HepG2 (cell line): ENCODE data around the gene NIT2. TPM values are rescaled to one million over a fixed set of nuclear protein-coding genes. Genes with fewer than 3 reads are reported as not detected.

Source experiments
- CEBPB ChIP-seq: IDR thresholded peaks from 2 replicates; pipeline ENCODE4 v1.6.1; 2011; ENCODE audit warnings: low read depth, low read length, improper control_type of control experiment, borderline replicate concordance
- FIP1L1 ChIP-seq: fragments of 200-400 bp; formaldehyde crosslinking; IDR thresholded peaks from 2 replicates; pipeline ENCODE4 v1.6.1; 2018; ENCODE audit warnings: low read depth, mild to moderate bottlenecking, low read length, moderate library complexity, borderline replicate concordance; ENCODE audit not compliant: insufficient read depth
- FOXK1 ChIP-seq: sonication (generic); formaldehyde crosslinking; IDR thresholded peaks from 2 replicates; pipeline ENCODE4 v1.4.0; 2020; ENCODE audit warnings: low read depth, missing genetic modification reagents, borderline replicate concordance
- HCFC1 ChIP-seq: fragments of 150-350 bp; IDR thresholded peaks from 2 replicates; pipeline ENCODE4 v1.6.1; 2014; ENCODE audit warnings: low read depth, low read length
- HIC2 ChIP-seq: sonication (generic); formaldehyde crosslinking; IDR thresholded peaks from 2 replicates; pipeline ENCODE4 v1.9.0; 2022; ENCODE audit warnings: low read depth, missing genetic modification reagents
- IKZF1 ChIP-seq: fragments of 450-650 bp; IDR thresholded peaks from 2 replicates; pipeline ENCODE4 v1.7.1; 2016
- IRF1 ChIP-seq: sonication (generic); formaldehyde crosslinking; IDR thresholded peaks from 2 replicates; pipeline ENCODE4 v1.4.0; 2020; ENCODE audit warnings: low read depth, mild to moderate bottlenecking, missing genetic modification reagents
- MBNL3 ChIP-seq: fragments of 250-450 bp; sonication (Bioruptor Pico); conservative IDR thresholded peaks from 2 replicates; pipeline ENCODE4 v1.8.0; 2022; ENCODE audit warnings: mild to moderate bottlenecking, inconsistent platforms
- MLXIP ChIP-seq: sonication (generic); formaldehyde crosslinking; IDR thresholded peaks from 2 replicates; pipeline ENCODE4 v1.9.0; 2021; ENCODE audit warnings: missing genetic modification reagents, borderline replicate concordance
- NR2C2 ChIP-seq: sonication (generic); formaldehyde crosslinking; IDR thresholded peaks from 2 replicates; pipeline ENCODE4 v1.4.0; 2020; ENCODE audit warnings: missing genetic modification reagents, mild to moderate bottlenecking, moderate library complexity, borderline replicate concordance
- PAF1 ChIP-seq: IDR thresholded peaks from 2 replicates; pipeline ENCODE4 v1.6.1; 2016; ENCODE audit warnings: missing genetic modification reagents, missing compliant biosample characterization
- ZNF136 ChIP-seq: sonication (generic); formaldehyde crosslinking; IDR thresholded peaks from 2 replicates; pipeline ENCODE4 v1.8.1; 2022; ENCODE audit warnings: low read depth, mild to moderate bottlenecking, moderate library complexity, missing genetic modification reagents
- ZNF18 ChIP-seq: sonication (generic); formaldehyde crosslinking; IDR thresholded peaks from 2 replicates; pipeline ENCODE4 v1.8.0; 2022; ENCODE audit warnings: mild to moderate bottlenecking, missing genetic modification reagents; ENCODE audit not compliant: insufficient replicate concordance
- ZNF33B ChIP-seq: sonication (generic); formaldehyde crosslinking; IDR thresholded peaks from 2 replicates; pipeline ENCODE4 v1.5.1; 2020; ENCODE audit warnings: mild to moderate bottlenecking, missing genetic modification reagents
- ZNF576 ChIP-seq: sonication (generic); formaldehyde crosslinking; IDR thresholded peaks from 2 replicates; pipeline ENCODE4 v1.4.0; 2020; ENCODE audit warnings: mild to moderate bottlenecking, missing genetic modification reagents
- ZNF614 ChIP-seq: IDR thresholded peaks from 2 replicates; pipeline ENCODE4 v1.6.1; 2018; ENCODE audit warnings: missing biosample characterization, missing genetic modification reagents, inconsistent platforms, borderline replicate concordance
- ZNF652 ChIP-seq: IDR thresholded peaks from 2 replicates; pipeline ENCODE4 v1.6.1; 2016; ENCODE audit warnings: low read depth, borderline replicate concordance
- ZNF800 ChIP-seq: sonication (generic); formaldehyde crosslinking; IDR thresholded peaks from 2 replicates; pipeline ENCODE4 v1.4.0; 2020; ENCODE audit warnings: missing genetic modification reagents
- polyA plus RNA-seq, 8 experiments: library from polyadenylated mRNA; depleted of rRNA in 3 of 8; stranded (reverse) in 7 of 8; unstranded in 1 of 8; fragments of >200 nt; fragmentation: Illumina TruSeq in 4 of 8; extraction: Trizol in 4 of 8; gene quantifications; 2 replicates each; pipeline versions ENCODE4 v1.2.1 to v1.2.3, GENCODE V29; 2011 to 2016; ENCODE audit warnings: low read depth in 4 of 8, missing spikeins in 1 of 8, mixed read lengths in 1 of 8; ENCODE audit not compliant: insufficient read depth in 1 of 8
- total RNA-seq, 5 experiments: library from RNA; depleted of rRNA; stranded (reverse); fragments of >200 nt; fragmentation: Illumina TruSeq; extraction: Trizol; gene quantifications; 2 replicates each; pipeline ENCODE4 v1.2.3, GENCODE V29; 2016; ENCODE audit warnings: low read depth in 1 of 5

Gene NIT2
- total and polyA plus RNA-seq, 2 of the 13 experiments (the other 11 are each of a cell fraction or from before 2014, with no cell fraction given) = 43.4 to 49.1 TPM

GRCh38 chr3:100400780-100401673 is 66.5 kb downstream of the NIT2 start, which contains the start of the genes LNP1 and TOMM70 (continued):
- TF ChIP-seq ZNF18 (CRISPR knock-in tag) = peak; percentile 59
- TF ChIP-seq ZNF33B = peak; percentile 75
- peak; percentile 68 for TF ChIP-seq FOXK1 (CRISPR knock-in tag)
- TF ChIP-seq PAF1 (CRISPR knock-in tag) = no peak
- no peak for TF ChIP-seq IKZF1
- TF ChIP-seq ZNF614 = no peak; the same call in 1 of the 2 replicates
- TF ChIP-seq MLXIP (CRISPR knock-in tag) = no peak; the same call in 1 of the 2 replicates
- no peak for TF ChIP-seq CEBPB
- 0 out of 2 replicates have a peak, but pooled peaks have one; percentile 22 for TF ChIP-seq ZNF652 (CRISPR knock-in tag)
- peak; percentile 100 for TF ChIP-seq NR2C2
- TF ChIP-seq IRF1 (CRISPR knock-in tag) = no peak
- TF ChIP-seq ZNF136 (CRISPR knock-in tag) = peak; percentile 13; the same call in 1 of the 2 replicates
- no peak for TF ChIP-seq ZNF576 (CRISPR knock-in tag)
- 0 out of 2 replicates have a peak, but pooled peaks have one; percentile 12 for TF ChIP-seq HIC2 (CRISPR knock-in tag)
- TF ChIP-seq ZNF800 = no peak; the same call in 1 of the 2 replicates
- peak; percentile 52; the same call in 1 of the 2 replicates for TF ChIP-seq HCFC1
- no peak for TF ChIP-seq MBNL3 (CRISPR knock-in tag)
- TF ChIP-seq FIP1L1 = no peak
